OCI-M2 (cell line): ENCODE data around the gene ATE1.
"Not testable (repeated sequence)": the region's sequence is repeated elsewhere in the genome, so short reads cannot be mapped to it uniquely, and the experiment has no call there.

Experiments
- DNase-seq: peaks from one replicate; lab custom pipeline; 2025; ENCODE audit not compliant: unreplicated experiment; lab: John Stamatoyannopoulos, UW

ATE1 gene

DNA sequence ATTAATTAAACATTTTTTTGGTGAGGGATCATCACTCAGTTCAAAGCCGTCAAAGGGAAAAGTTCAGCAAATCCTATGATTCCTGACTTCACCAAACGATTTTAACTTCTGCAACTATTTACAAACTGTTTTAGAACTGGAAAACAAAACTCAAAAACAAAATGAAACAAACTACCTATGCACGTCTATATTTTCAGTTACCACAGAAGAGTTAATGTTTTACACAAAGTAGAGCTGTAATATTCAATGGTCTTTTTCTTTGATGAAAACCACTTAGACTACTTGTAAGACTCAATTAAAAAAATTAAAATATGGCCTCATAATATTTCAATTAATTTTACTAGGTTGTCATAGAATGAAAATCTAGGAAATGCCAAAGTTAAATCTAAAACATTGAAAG, 131.5 kb downstream of the ATE1 start:
- no peak for DNase-seq

GRCh38 chr10:121792198-121792597, 135.6 kb downstream of the ATE1 start:
- no peak for DNase-seq

GRCh38 chr10:121791761-121792160, 136.1 kb downstream of the ATE1 start:
- no peak for DNase-seq

- no peak for DNase-seq
These were observed 139.1 kb downstream of the ATE1 start for GRCh38 chr10:121788717-121789116.

DNA sequence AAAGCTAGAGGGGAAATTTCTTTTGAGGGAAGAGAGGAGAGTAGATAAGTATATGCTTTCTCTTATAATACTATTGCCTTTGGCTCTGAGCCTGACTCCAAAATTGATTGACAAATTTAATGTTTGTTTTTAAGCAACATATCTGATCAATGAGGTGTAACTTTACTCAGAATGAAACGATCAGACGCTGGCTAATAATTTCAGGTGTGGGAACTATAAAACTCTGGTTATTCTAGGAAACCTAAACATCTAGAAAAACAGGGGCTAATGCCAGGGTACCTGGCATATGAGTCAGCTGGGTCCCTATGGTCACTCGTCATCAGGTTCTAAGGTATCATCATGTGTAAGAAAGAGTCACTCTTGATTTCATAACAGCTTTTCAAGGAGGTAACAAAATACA, 139.7 kb downstream of the ATE1 start:
- DNase-seq: no peak

DNA sequence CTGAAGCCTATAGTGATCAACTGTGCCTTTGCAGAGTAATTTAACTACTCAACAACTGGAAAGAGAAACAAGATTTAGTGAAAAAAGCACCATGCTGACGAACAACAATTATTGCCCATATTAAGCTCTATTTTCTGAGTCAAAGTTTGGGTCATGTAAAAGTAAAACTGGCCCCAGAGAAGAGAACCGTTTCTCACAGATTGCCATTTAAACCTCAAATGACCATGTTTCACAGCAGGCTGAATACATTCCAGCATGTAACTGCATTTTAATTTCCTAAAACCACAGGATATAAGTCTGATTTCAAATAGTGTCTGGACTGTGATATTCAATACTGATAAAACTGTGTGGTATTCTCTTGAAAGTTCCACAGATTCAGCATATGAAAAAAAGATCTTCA, 140.7 kb downstream of the ATE1 start:
- no peak for DNase-seq

DNA sequence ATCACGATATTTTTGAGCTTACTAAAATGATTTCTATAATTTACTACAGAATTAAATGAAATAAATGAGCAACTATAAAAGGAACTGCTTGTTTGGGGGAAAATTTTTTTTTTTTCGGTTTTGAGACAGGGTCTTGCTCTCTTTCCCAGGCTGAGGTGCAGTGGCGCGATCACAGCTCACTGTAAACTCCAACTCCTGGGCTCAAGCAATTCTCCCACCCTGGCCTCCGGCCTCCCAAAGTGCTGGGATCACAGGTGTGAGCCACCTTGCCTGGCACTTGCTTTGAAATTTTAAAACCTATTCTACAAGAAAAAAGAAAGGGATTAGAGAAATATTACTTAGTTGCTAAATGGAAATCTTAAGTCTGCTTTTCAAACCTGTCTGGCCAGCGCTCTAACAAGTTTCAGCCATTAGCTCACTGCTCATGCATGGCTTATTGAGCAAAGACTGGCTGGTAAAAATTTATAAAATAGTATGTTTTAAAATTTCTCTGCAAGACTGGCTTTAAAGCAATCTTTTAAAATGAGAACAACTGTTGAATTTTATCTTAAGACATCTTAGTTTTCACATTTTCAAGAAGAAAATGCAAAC, 144.0 kb downstream of the ATE1 start:
- DNase-seq: no peak

GRCh38 chr10:121781101-121781500, 146.7 kb downstream of the ATE1 start:
- DNase-seq: no peak

DNA sequence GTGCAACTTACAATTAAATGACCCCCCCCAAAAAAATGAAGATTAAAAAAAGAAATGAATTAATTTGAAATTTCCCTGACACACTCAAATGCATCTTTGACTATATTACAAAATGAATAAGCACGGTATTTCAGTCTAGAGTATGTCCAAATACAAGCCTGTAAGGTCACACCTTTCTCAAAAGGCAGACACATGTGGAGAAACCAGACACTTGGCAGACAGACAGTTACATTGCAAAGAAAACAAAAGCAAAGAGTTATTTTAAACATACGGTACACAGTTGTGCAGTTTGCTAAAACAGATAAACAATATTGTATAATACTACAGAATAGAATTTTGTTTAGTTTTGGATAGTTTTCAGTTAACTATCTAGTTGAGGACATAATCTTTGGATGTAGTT, 153.0 kb downstream of the ATE1 start:
- no peak for DNase-seq

- no peak for DNase-seq
These were observed 153.4 kb downstream of the ATE1 start for GRCh38 chr10:121774404-121774803.

- DNase-seq: no peak
These were observed 154.9 kb downstream of the ATE1 start for GRCh38 chr10:121772884-121773283.

- no peak for DNase-seq
These were observed 155.4 kb downstream of the ATE1 start for GRCh38 chr10:121772406-121772805.

- no peak for DNase-seq
These were observed 155.9 kb downstream of the ATE1 start for GRCh38 chr10:121771966-121772365.

DNA sequence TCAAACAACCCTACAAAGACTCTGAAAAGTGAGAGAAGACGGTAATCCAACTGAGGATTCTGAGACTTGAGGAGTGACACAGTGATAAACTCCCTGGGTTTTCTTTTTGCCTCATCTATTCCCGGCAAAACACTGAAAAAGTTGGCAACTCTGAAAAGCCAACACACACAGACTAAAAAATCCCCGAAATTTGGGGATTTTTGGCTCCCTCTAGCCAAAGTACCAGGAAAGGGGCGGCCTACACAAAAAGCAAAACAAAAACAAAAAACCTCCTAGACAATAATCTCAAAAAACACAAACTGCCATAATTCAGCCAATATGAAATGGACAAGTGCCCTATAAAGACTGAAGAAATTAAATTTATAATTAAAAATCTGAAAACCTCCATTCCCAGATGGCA, 161.4 kb downstream of the ATE1 start:
- DNase-seq: no peak

GRCh38 chr10:121765204-121765603, 162.6 kb downstream of the ATE1 start:
- no peak for DNase-seq

- DNase-seq: no peak
These were observed 163.4 kb downstream of the ATE1 start for GRCh38 chr10:121764233-121764942.

- DNase-seq: not testable (repeated sequence)
These were observed 170.6 kb downstream of the ATE1 start for GRCh38 chr10:121757241-121757640.

- not testable (repeated sequence) for DNase-seq
These were observed 172.3 kb downstream of the ATE1 start for GRCh38 chr10:121755496-121755895.

DNA sequence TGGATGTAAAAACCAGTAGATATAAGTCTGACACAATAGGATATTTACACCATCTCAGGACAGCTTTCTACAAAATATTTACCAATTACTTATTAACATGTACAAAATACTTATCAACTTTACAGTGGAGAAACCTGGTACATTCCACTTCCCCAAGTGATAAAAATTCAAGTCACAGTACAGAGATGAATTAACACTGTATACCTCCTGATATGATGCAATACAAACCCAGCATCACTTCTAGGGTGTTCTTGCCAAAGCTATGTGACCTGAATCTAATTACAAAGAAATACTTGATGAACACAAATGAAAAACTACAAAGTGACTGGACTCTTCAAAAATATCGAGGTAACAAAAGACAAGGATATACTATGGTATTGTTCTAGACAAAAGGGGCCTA, 173.2 kb downstream of the ATE1 start:
- DNase-seq: no peak

- no peak for DNase-seq
These were observed 173.9 kb downstream of the ATE1 start for GRCh38 chr10:121753726-121754476.

DNA sequence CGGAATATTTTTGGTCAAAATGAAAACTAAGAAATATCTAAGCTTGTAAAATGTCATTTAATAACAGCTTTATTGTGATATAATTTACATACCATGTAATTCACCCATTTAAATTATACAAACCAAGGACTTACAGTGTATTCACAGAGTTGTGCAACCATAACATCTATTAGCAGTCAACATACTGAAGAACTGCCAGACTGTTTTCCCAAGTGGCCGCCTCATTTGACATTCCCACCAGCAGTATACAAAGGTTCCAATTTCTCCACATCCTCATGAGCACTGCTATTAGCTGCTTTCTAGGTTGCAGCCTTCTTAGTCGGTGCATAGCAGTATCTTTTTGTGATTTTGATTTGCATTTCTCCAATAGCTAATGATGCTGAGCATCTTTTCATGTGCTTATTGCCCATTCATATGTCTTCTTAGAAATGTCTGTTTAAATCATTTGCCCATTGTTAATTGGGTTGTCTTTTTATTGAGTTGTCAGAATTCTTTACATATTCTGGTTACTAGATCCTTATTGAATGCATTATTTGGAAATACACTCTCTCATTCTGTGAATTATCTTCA, 176.6 kb downstream of the ATE1 start:
- no peak for DNase-seq
